Mucosa of gallbladder (tissue), 1 donor: Measurements from ENCODE around the gene FSCN2. TPM values are rescaled to one million over a fixed set of nuclear protein-coding genes. Genes with fewer than 3 reads are reported as not detected.

Experiments used
- DNase-seq: peaks from one replicate; pipeline ENCODE4 v3.0.0-alpha.2; 2020; ENCODE audit warnings: low spot score
- total RNA-seq: library from RNA; stranded (reverse); gene quantifications from one replicate; pipeline ENCODE4 v1.2.1, GENCODE V29; 2021
- donor health status: DM: no; HTN: no; CAD: no.

Gene FSCN2, protein sequence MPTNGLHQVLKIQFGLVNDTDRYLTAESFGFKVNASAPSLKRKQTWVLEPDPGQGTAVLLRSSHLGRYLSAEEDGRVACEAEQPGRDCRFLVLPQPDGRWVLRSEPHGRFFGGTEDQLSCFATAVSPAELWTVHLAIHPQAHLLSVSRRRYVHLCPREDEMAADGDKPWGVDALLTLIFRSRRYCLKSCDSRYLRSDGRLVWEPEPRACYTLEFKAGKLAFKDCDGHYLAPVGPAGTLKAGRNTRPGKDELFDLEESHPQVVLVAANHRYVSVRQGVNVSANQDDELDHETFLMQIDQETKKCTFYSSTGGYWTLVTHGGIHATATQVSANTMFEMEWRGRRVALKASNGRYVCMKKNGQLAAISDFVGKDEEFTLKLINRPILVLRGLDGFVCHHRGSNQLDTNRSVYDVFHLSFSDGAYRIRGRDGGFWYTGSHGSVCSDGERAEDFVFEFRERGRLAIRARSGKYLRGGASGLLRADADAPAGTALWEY
- total RNA-seq, result 1.4 TPM

DNA sequence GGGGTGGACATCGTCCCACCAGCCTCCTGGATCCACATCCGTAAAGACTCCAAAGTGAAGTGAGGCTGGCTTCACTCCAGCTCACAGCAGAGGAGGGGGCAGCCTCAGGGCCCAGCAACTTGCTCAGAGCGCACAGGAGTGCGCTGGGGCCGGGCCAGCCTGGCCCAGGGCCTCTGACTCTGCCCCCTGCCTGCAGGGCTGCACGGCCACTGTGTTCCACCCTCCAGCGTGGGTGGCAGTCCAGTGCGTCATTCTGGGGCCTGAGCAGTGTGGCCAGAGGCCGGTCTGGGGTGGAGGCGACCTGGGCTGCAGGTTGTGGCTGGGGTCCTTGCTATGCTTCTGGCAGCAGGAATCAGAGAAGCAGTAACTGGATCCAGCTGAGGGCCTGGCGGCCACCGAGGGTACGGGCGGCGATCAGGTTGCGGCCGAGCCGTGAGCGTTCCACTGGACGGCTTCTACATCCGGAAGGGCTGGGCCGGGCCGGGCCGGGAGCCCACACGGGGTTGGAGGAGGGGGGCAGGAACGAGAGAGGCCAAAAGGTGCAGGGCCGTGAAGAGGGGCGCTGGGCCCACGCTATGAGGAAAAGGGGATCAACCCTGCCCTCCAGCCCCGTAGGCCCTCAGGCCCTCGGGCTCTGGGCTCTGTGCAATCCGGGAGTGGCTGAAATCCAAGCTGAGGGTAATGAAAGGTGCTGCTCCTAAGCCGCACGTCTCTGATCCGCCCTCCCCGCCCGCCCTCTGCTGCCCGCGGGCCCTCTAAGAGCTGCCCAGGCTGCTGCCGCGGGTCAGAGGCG is at the start of gene FSCN2:
FSCN2 (plus strand) TSS at position 787 of the 793 bp plus-strand sequence. CDS start 155 bp downstream, outside the sequence.
- DNase-seq, result no peak

DNA sequence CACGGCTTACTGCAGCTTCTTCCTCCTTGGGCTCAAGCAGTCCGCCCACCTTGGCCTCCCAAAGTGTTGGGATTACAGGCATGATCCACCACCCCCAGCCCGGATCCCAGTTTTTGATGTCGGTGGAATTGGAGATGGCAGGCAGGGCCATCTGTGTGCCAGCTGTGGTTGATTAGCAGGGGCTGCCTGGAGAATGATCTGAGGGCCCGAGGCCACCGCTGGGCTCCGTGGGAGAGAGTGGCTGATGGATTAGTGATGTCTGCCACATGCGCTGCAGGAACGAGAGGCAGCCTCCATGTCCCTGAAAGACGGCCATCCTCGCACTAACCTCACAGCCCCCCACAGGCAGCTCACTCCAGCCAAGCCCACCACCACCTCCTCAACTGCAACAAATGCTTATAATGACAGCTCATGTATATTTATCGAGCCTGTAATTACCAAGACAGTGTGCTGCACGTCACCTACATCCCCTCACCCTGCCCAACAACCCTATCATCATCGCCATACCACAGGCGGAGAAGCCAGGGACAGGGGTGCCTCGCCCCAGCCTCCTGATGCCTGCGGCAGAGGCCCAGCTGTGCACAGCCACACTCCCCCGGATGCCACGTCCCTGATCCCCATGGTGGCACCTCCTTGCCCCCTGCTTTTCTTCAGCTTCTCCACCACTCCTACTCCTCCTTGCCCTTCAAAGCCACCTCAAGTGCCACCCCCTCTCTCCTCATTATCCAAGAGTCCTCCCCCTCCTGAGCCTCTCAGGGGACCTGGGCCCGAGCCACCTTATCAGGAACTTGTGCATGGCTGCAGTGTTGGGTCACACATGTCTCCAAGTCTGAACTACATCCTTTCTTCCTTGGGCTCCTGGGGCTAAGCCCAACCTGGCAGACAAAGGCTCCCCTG is 48.8 kb upstream of the FSCN2 start:
- DNase-seq, result no peak

DNA sequence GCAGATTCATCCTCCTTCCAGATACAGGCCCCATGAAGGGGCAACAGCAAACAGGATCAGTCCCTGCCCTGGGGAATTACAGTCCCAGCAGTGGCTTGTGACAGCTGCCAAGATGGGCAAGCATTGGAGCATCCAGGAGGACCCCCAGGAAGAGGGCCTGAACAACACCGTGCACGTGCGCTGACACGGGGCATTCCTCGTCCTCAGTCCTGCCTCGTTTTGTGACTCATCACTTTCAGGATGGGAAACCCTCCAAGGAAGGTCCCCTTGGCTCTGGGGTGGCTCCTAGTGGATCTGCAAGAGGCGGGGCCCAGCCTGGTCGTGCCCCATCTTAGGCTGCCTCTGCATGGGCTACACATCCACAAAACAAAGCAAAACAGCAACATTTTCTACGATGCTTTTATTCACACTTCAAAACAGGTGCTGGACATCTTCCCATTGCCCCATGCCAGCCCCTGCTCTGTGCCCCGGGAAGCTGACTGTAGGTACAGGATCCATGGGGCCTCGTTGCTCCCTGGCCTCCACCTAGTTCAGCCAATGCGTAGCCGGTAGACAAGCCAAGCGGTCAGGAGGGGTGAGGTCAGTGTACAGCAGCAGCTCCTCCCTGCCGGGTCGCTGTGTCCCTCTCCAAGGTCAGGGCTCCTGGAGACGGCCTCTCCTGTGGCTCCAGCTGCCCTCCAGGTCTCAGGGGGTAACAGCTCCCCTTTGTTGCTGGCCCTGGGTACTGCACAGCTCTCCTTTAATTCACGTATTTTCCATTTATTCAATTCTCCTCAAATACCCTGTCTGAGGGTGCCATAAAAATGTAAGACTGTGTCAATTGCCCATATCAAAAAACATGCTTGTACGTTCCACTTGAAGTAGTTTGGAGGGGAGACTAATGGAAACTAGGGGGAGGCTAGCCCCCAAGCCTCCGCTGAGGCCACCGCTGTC is 47.8 kb upstream of the FSCN2 start:
- no peak for DNase-seq

DNA sequence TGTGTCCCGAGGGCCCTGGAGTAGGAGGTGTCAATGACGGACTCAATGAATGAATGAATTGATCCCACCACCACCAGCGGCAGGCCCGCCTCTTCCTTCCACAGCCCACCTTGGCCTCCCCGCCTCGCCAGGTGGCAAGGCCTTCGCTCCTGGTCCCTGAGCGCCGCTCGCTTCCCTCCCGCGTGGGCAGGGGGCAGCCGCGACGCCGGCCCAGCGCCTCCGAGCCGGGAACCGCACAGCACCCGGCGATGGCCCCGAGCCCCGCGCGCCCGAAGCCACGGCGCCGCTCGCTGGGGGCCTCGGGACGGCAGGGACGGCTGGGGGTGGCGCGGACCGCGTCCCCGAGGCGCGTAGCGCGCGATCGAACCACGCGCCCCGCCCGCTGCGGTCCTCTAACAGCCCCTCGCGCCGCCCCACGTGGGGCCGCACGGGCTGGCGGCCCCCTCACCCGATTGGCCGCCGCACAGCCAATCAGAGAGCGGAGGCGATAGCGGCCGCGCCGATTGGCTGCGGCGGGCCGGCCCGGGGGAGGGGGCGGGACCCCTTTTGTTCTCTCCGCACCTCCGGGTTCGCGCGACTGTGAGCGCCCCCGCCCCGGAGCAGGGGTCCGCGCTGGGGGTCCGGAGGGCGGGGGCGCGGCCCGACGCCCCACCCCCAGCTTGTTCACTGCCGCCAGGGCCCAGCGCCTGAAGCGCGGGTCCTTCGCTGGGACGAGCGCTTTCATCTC is 46.9 kb upstream of the FSCN2 start:
- DNase-seq, result peak; percentile 73

DNA sequence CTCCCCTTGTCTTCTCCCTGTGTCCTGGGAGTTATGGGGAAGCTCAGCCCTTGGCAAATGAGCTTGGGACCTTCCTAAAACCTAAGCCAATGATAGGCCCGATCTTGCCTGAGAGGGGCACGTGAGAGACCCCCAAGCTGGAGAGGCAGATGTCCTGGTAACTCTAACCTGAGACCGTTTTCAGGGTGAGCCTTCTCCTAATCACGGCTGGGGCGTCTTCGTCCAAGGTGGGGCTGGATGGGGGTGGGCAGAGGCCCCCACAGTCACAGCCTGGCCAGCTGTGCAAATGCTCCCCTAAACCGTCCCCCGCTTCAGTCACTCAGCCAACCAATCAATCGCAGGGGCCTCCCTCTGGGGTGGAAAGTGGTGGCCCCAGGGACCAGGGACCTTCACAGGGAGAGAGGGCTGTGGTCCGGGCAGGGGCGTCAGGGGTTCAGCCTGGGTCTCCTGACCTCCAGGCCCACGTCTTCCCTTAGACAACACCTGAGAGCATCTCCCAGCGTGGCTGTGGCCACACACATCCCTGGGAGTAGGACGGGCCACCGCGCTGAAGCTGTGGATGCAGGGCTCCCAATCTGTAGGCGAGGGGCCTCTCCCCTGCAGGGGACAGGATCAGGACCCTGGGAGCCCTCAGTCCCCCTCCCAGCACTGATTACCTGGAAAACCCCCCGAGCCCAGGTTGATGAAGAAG is 46.2 kb upstream of the FSCN2 start:
- no peak for DNase-seq

DNA sequence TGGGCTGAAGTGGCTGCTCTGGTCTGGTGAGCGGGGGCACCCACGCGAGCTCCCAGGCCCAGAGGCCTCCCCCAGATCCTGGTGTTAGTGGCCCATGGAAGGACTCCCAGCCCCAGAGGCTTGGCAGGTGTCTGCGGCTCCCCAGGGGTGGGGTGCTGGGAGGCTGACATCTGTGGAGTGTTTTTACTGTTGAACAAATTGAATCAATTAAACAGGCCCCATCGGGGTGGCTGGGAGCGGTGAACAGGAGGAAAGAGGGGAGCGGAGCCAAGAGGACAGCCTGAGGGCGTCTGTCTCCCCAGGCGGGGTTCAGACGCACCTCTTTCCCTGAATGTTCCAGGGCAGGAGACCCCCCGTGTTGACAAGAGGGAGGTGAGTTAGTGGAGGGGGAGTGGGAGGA is 45.5 kb upstream of the FSCN2 start:
- no peak for DNase-seq

DNA sequence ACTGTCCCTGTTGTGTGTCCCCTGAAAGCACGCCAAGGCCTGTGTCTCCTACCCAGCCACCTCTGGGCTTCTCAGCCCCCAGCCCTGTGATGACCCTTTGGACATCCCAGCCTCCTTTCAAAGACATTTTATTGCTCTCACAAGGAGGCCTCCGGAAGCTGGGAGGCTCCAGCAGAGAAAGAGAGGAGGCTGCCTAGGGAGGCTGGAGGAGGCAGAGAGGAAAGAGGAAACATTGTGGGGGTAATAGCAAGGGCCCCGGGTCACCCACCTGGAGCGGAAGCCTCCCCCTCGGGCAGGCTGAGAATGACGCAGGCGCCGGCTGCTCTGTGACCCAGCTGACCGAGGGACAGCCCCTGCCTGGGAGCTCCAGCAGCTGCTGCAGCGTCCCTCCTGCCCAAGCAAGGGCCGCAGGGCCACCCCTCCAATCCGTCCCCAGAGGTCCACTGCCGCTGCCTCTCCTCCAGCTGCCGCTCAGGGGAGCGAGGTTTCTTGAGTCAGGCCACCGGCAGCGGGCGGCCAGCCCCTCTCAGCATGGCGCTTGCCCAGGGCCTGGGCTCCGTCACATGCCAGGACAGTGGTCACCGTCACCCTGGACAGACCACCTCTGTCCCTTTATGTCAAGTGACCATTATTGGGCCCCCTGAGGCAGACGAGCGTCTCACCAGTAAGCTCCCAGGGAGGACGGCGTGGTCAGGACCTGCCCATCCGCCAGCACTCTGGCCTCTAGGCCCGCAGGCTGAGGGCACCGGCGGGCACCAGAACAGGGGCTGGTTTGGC is 44.9 kb upstream of the FSCN2 start:
- DNase-seq, result no peak

DNA sequence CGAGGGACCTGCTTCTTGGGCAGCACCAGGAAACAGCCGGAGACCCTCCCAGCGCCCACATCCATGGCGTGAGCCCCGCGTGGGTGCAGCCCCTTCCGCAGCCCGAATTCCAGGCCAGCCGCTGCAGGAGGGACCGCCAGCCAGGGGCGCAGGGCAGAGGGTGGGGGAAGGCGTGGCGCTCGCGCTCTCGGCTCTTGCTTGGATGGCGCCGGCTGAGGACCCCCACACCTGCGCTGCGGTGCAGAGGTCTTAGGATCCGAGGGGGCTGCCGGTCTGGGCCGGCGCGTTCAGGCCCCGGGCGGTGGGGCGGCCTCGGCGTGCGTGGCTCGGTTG is 44.3 kb upstream of the FSCN2 start:
- no peak for DNase-seq

DNA sequence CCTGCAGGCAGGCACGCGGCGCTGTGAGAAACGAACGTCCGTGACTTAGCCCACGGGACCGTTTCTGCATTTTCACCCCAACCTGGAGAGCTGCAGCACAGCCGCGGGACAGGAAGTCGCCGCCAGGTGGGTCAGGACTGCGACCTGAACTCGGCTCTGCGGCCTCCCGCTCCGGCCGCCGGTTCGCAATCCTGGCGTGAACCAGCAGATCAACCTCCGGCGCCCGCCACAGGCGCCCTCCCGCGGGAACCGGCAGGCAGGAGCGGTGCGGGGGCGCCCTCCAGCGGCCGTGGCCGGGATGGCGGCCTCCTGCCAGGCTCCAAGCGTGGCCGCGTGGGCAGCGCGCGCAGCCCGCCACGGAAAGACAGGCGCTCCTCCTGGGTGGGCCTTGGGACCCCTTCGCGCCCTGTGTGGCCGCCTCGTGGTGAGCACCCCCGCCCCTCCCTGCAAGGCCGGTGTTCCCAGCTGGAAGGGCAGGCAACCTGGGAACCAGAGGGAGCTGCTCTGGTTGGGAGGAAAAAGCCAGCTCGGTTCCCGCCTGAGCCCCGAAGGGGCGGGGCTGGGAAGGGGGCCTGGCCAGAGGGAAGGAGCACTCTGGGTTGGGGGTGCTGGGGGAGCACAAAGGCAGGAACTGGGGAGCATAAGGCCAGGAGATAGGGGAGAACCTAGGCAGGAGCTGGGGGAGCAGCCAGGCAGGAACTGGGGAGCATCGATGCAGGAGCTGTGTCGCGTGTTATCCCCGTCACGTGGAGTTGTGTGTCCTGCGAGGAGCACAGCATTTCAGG is 43.8 kb upstream of the FSCN2 start:
- DNase-seq, result peak; percentile 88

DNA sequence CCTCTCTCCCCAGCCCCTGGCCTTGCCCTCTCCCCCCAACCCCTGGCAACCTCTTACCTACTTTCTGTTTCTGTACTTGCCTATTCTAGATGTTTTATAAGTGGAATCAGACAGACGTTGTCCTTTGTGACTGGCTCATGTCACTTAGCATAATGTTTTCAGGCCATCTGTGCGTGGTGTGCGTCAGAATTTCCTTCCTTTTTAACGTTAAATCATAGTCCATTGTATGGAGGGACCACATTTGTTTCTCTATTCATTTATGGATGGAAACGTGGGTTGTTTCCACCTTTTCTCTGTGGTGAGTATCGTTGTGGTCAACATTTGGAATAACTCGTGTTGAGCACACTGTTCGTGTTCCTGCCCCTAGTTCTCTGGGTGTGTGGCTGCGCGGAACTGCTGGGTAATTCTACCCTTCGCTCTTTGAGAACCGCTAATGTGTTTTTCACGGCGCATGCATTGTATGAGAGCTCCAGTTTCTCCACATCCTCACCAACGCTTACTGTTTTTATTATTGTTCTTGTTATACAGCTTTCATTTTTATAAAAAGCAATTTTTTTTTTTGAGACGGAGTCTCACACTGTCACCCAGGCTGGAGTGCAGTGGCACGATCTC is 41.9 kb upstream of the FSCN2 start:
- DNase-seq, result no peak

DNA sequence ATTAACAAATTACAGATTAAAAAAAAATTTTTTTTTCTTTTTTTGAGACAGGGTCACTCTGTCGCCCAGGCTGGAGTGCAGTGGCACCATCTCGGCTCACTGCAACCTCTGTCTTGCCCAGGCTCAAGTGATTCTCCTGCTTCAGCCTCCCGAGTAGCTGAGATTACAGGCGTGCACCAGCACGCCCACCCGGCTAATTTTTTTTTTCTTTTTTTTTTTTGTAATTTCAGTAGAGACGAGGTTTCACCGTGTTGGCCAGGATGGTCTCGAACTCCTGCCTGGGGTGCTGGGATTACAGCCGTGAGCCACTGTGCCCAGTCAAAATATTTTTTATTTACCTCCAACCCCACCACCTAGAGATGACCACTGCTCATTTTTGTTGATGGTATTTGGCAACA is 41.1 kb upstream of the FSCN2 start:
- no peak for DNase-seq

DNA sequence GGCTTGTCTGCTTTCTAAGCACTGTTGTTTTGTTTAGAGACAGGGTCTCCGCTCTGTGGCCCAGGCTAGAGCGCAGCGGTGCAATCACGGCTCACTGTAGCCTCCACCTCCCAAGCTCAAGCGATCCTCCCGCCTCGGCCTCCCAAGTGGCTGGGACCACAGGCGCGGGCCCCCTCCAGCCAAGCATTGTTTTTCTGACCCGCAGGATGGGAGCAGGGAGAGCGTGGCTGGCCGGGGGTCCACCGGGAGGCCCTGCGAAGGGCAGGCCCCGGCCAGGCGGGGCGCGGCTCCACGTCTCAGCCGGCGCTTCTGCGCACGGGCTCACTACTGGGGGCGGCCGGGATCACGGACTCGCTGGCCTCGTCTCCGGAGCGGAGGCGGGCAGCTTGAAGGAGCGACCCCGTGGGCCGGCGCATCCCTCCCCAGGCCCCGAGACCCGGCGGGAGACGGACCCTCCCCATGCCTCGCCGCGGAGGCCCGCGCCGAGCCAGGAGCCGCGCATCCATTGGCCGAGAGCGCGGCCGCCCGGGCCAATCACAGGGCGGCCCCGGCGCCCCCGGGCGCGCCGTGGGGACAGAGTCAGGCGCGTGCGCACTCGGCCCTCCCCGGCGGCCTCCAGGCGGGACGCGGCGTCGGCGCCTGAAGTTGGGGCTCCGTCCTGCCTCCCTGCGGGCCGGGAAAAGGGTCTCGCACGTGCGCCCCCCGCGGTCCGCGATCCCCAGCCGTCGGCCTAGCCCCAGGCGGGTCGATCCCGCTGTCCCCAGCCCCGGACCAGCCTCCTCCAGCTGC is 40.5 kb upstream of the FSCN2 start:
- DNase-seq, result peak; percentile 79

DNA sequence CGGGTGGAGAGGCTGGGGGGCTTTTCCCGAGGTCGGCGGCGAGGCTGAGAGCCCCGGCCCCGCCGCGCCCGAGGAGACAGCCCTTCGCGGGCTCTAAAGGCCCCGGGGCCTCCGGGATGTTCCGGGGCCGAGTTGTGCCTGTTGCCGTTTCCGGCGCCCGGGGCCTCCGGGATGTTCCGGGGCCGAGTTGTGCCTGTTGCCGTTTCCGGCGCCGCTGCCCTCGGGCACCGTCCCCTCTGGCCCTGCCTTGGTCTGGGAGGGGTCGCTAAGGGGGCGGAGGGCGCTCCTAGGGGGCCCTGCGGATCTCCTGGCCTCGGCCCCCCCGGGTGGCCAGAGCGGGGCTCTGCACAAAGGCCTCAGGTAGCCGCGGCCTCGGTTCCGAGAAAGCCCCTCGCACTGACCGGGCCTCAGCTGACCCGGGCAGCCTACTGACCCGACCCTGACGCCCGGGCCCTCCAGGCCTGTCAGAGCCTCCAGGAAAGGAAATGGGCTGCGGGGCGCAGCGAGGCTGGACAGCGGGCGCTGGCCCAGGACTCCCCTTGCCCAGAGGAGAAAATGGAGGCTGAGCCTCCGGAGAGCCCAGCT is 39.8 kb upstream of the FSCN2 start:
- no peak for DNase-seq

DNA sequence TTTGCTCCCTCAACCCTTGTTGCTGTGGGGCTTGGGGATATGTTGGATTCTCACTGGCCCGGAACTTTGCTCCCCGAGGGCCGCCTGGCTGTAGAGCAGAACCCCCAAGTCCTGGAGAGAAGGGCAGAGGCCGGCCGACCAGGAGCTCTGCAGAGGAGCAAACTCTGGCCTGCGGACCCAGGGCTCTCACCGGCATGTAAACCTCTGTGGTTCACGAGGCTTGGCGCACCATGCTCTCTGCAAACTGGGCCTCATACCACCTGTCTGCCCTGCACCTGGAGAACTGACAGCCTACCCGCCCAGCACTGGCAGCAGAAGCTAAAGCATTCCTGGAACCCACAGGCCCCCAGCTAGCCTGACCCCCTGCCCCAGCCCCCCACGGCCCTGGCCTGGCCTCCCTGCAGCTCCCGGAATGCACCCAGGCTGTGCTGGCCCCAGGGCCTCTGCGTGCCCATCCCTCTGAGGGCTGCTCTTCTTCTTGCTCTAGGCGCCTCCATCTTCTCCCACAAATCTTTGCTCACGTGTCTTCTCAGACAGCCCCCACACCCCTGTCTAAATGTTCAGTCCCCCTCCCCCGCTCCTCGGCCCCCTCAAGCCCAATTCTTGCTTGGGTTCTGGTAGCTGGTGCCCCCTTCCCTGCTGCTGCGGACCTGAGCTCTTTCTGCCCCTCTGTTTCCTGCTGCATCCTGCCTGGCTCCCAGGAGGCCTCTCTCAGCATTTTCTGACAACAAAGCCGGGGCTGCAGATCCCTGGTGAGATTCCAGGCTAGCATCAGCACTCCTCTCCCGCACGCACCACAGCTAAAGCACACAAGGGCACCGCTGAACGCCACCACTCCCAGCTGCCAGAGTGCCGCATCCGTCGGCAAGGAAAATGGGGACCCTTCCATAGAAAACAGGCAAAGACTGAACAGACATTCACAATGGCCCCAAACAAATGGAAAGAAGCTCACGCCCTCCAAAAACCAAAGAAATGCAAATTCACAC is 38.9 kb upstream of the FSCN2 start:
- no peak for DNase-seq
